PC-9 (cell line): ENCODE measurements around the gene CCL11. TPM values are rescaled to one million over a fixed set of nuclear protein-coding genes. Genes with fewer than 3 reads are reported as not detected.

Experiments used
- BruUV-seq: library from RNA; stranded (reverse); fragments of 400-500 nt; replicated peaks from 2 replicates; lab custom pipeline; 2021; lab: Mats Ljungman, UMichigan
- CTCF ChIA-PET: fragments of 300-600 bp; sonication (Branson Sonifier 250); formaldehyde crosslinking; loops from one replicate; lab custom pipeline; 2022; ENCODE audit warnings: antibody characterized with exemption; lab: Charles Lee
- POLR2A ChIA-PET: fragments of 300-600 bp; sonication (Branson Sonifier 250); formaldehyde crosslinking; loops from one replicate; lab custom pipeline; 2022; ENCODE audit warnings: antibody characterized with exemption; ENCODE audit not compliant: unreplicated experiment; lab: Charles Lee
- DNase-seq, 2 experiments: peaks; one replicate each; pipeline versions ENCODE4 v3.0.0 to v3.0.0-alpha.2; 2015 to 2022; ENCODE audit warnings: mixed read lengths in 1 of 2
- H2AFZ ChIP-seq: fragments of 200-600 bp; sonication (generic); 2 replicates; pipeline ENCODE4 v1.8.1; 2017; ENCODE audit warnings: antibody characterized with exemption
- H3F3A ChIP-seq: fragments of 200-600 bp; sonication (generic); 2 replicates; pipeline ENCODE4 v1.8.1; 2017; ENCODE audit warnings: antibody characterized with exemption, mild to moderate bottlenecking, low read depth; ENCODE audit not compliant: insufficient read depth
- H3K27ac ChIP-seq: fragments of 200-600 bp; sonication (generic); 2 replicates; pipeline ENCODE4 v1.6.1; 2016; ENCODE audit warnings: mixed run types
- H3K27me3 ChIP-seq: fragments of 200-600 bp; sonication (generic); 2 replicates; pipeline ENCODE4 v1.6.1; 2016; ENCODE audit warnings: low read depth, mixed run types; ENCODE audit not compliant: insufficient read depth
- H3K36me3 ChIP-seq: fragments of 200-600 bp; sonication (generic); 2 replicates; pipeline ENCODE4 v1.6.1; 2016; ENCODE audit warnings: low read depth, mixed run types
- H3K4me1 ChIP-seq: fragments of 200-600 bp; sonication (generic); replicated peaks from 2 replicates; pipeline ENCODE4 v1.6.1; 2016; ENCODE audit warnings: mixed run types; ENCODE audit not compliant: insufficient read depth
- H3K4me2 ChIP-seq: fragments of 200-600 bp; sonication (generic); 2 replicates; pipeline ENCODE4 v1.6.1; 2017; ENCODE audit warnings: mixed run types
- H3K4me3 ChIP-seq: fragments of 200-600 bp; sonication (generic); 2 replicates; pipeline ENCODE4 v1.6.1; 2016; ENCODE audit warnings: mixed run types
- H3K79me2 ChIP-seq: fragments of 200-600 bp; sonication (generic); 2 replicates; pipeline ENCODE4 v1.6.1; 2017; ENCODE audit warnings: low read depth, mixed run types
- H3K9me2 ChIP-seq: fragments of 200-600 bp; sonication (generic); 2 replicates; pipeline ENCODE4 v1.8.1; 2017; ENCODE audit warnings: mild to moderate bottlenecking; ENCODE audit not compliant: insufficient read depth
- H3K9me3 ChIP-seq: fragments of 200-600 bp; sonication (generic); 2 replicates; pipeline ENCODE4 v1.8.1; 2016; ENCODE audit warnings: low read depth; ENCODE audit not compliant: insufficient read depth
- H4K20me1 ChIP-seq: fragments of 200-600 bp; sonication (generic); 2 replicates; pipeline ENCODE4 v1.8.1; 2017; ENCODE audit not compliant: insufficient read depth
- CTCF ChIP-seq: fragments of 200-600 bp; sonication (generic); conservative IDR thresholded peaks from 2 replicates; pipeline ENCODE4 v1.6.1; 2017; ENCODE audit warnings: mixed run types, antibody characterized with exemption, mild to moderate bottlenecking, moderate library complexity
- EZH2 ChIP-seq: fragments of 200-600 bp; sonication (generic); IDR thresholded peaks from 2 replicates; pipeline ENCODE4 v1.8.0; 2017; ENCODE audit warnings: antibody characterized with exemption, low read depth
- intact Hi-C: fragments of 100-400 bp; cut with micrococcal nuclease; formaldehyde crosslinking; loops from one replicate; pipeline ENCODE4 v1.10.0; 2022; ENCODE audit not compliant: unreplicated experiment
- total RNA-seq: library from RNA; stranded (reverse); gene quantifications from 2 replicates; pipeline ENCODE4 v1.2.3, GENCODE V29; 2021

CCL11 gene
- total RNA-seq, 1 experiment from 2014 or later = not detected

- Histone ChIP-seq H3K4me3 (no peak within 1 kb of the TSS), H3K4me1 (no peaks in the 10 kb centered on the region), H2AFZ (no peak within 1 kb of the TSS), H3K36me3 (no peaks in the 10 kb centered on the region), H4K20me1 (no peaks in the 10 kb centered on the region), H3K9me3 (no peaks in the 10 kb centered on the region), H3K79me2 (no peaks in the 10 kb centered on the region), H3K4me2 (no peak within 1 kb of the TSS), H3F3A (no peaks in the 10 kb centered on the region), H3K27me3 (no peaks in the 10 kb centered on the region), H3K9me2 (no peaks in the 10 kb centered on the region), H3K27ac (no peak within 1 kb of the TSS)
- no TSS peak for BruUV-seq
- POLR2A ChIA-PET = no interaction called here
- intact Hi-C loops = no loop called here
- no peak for TF ChIP-seq EZH2
- TF ChIP-seq CTCF = no peak
- no peak for DNase-seq
- CTCF ChIA-PET = no interaction called here
Measured at GRCh38 chr17:34269969-34270368, 15.6 kb upstream of the CCL11 start, which contains the start of gene CCL7. CCL7 (plus strand) TSS chr17:34270221; CDS start chr17:34270291, 70 bp downstream.

GRCh38 chr17:34275881-34276280 lies 9.7 kb upstream of the CCL11 start:
- Histone ChIP-seq H3K4me3 (no peak overlapping the region), H3K4me1 (no peaks in the 10 kb centered on the region), H2AFZ (no peak overlapping the region), H3K27me3 (peaks cover 4% of the 10 kb centered on the region; the same call in 1 of the 2 replicates), H3F3A (no peaks in the 10 kb centered on the region), H3K36me3 (no peaks in the 10 kb centered on the region), H4K20me1 (no peaks in the 10 kb centered on the region), H3K4me2 (no peak overlapping the region), H3K79me2 (no peaks in the 10 kb centered on the region), H3K9me3 (no peaks in the 10 kb centered on the region), H3K27ac (no peak overlapping the region), H3K9me2 (no peaks in the 10 kb centered on the region)
- ChIA-PET CTCF (no interaction called here), POLR2A (no interaction called here)
- TF ChIP-seq EZH2 (no peak), CTCF (no peak)
- no TSS peak for BruUV-seq
- no peak for DNase-seq
- intact Hi-C loops = no loop called here

- TF ChIP-seq CTCF (no peak), EZH2 (no peak)
- POLR2A ChIA-PET = no interaction called here
- no peaks in the 10 kb centered on the region for H3K9me3 ChIP-seq
- no peak overlapping the region for H3K4me3 ChIP-seq
- H3K4me1 ChIP-seq = no peaks in the 10 kb centered on the region
- intact Hi-C loops = no loop called here
- no peaks in the 10 kb centered on the region for H3K36me3 ChIP-seq
- DNase-seq = no peak
- BruUV-seq = no TSS peak
- no peaks in the 10 kb centered on the region for H3F3A ChIP-seq
- H3K27me3 ChIP-seq = peaks cover 4% of the 10 kb centered on the region; the same call in 1 of the 2 replicates
- no peak overlapping the region for H3K4me2 ChIP-seq
- H2AFZ ChIP-seq = no peak overlapping the region
- CTCF ChIA-PET = no interaction called here
- no peaks in the 10 kb centered on the region for H3K9me2 ChIP-seq
- H3K27ac ChIP-seq = no peak overlapping the region
- H4K20me1 ChIP-seq = no peaks in the 10 kb centered on the region
- H3K79me2 ChIP-seq = no peaks in the 10 kb centered on the region
Measured at GRCh38 chr17:34276826-34277225, 8.7 kb upstream of the CCL11 start.
